GM23248 (cell line): ENCODE data around the gene NUP62CL. TPM values are rescaled to one million over a fixed set of nuclear protein-coding genes. Genes with fewer than 3 reads are reported as not detected.

Experiments
- DNase-seq: peaks from one replicate; pipeline ENCODE4 v3.0.0-alpha.2; 2015
- H2AFZ ChIP-seq: fragments of 200-600 bp; sonication (generic); 2 replicates; pipeline ENCODE4 v1.6.1; 2016; ENCODE audit warnings: antibody characterized with exemption
- H3F3A ChIP-seq: fragments of 200-600 bp; sonication (generic); 2 replicates; pipeline ENCODE4 v1.6.1; 2016; ENCODE audit warnings: mild to moderate bottlenecking, antibody characterized with exemption, mixed run types; ENCODE audit not compliant: insufficient read depth
- H3K27ac ChIP-seq: fragments of 200-600 bp; sonication (generic); 2 replicates; pipeline ENCODE4 v1.5.1; 2016; ENCODE audit warnings: mild to moderate bottlenecking
- H3K27me3 ChIP-seq: fragments of 200-600 bp; sonication (generic); replicated peaks from 2 replicates; pipeline ENCODE4 v1.6.1; 2016; ENCODE audit warnings: mild to moderate bottlenecking; ENCODE audit not compliant: insufficient read depth
- H3K36me3 ChIP-seq: fragments of 200-600 bp; sonication (generic); 2 replicates; pipeline ENCODE4 v1.6.1; 2016; ENCODE audit warnings: low read depth, mild to moderate bottlenecking
- H3K4me1 ChIP-seq: fragments of 200-600 bp; sonication (generic); 2 replicates; pipeline ENCODE4 v1.6.1; 2016; ENCODE audit warnings: mild to moderate bottlenecking; ENCODE audit not compliant: insufficient read depth
- H3K4me2 ChIP-seq: fragments of 200-600 bp; sonication (generic); one replicate; pipeline ENCODE4 v1.6.1; 2016; ENCODE audit warnings: mild to moderate bottlenecking; ENCODE audit not compliant: unreplicated experiment
- H3K4me3 ChIP-seq: fragments of 200-600 bp; sonication (generic); 2 replicates; pipeline ENCODE4 v1.5.1; 2016; ENCODE audit warnings: mild to moderate bottlenecking
- H3K79me2 ChIP-seq: fragments of 200-600 bp; sonication (generic); 2 replicates; pipeline ENCODE4 v1.6.1; 2016; ENCODE audit warnings: mild to moderate bottlenecking; ENCODE audit not compliant: insufficient read depth
- H3K9ac ChIP-seq: fragments of 200-600 bp; sonication (generic); 2 replicates; pipeline ENCODE4 v1.6.1; 2016; ENCODE audit warnings: mild to moderate bottlenecking
- H3K9me2 ChIP-seq: fragments of 200-600 bp; sonication (generic); 2 replicates; pipeline ENCODE4 v1.6.1; 2016; ENCODE audit warnings: mixed run types, mild to moderate bottlenecking, moderate library complexity; ENCODE audit not compliant: insufficient read depth
- H3K9me3 ChIP-seq: fragments of 200-600 bp; sonication (generic); one replicate; pipeline ENCODE4 v1.6.1; 2017; ENCODE audit warnings: low read depth
- H4K20me1 ChIP-seq: fragments of 200-600 bp; sonication (generic); 2 replicates; pipeline ENCODE4 v1.6.0; 2016; ENCODE audit not compliant: insufficient read depth
- EZH2 ChIP-seq: fragments of 200-600 bp; sonication (generic); IDR thresholded peaks from 2 replicates; pipeline ENCODE4 v1.6.1; 2018; ENCODE audit warnings: antibody characterized with exemption, mild to moderate bottlenecking; ENCODE audit not compliant: insufficient read depth, poor library complexity, severe bottlenecking
- EZH2phosphoT487 ChIP-seq: fragments of 200-600 bp; sonication (generic); IDR thresholded peaks from 2 replicates; pipeline ENCODE4 v1.6.1; 2018; ENCODE audit warnings: antibody characterized with exemption, moderate library complexity, mild to moderate bottlenecking, low read depth; ENCODE audit not compliant: insufficient read depth
- WGBS, 2 experiments: methylation state at CpG; one replicate each; pipeline ENCODE4 v1.1.6; 2015 to 2017; ENCODE audit warnings: low lambda C conversion rate in 2 of 2, low coverage in 1 of 2; ENCODE audit errors: missing lambda C conversion rate in 2 of 2; 5-methylcytosine and 5-hydroxymethylcytosine counted together
- in situ Hi-C: fragments of 300-500 bp; cut with MboI; formaldehyde crosslinking; loops from 2 replicates; pipeline ENCODE4 v1.15.0; 2020
- polyA plus RNA-seq: library from polyadenylated mRNA; unstranded; fragments of >200 nt; fragmentation: Nextera tagmentation; extraction: Ambion mirVana; gene quantifications from 2 replicates; pipeline ENCODE4 v1.2.1, GENCODE V29; 2016
- total RNA-seq: library from RNA; depleted of rRNA; stranded (reverse); fragments of >200 nt; shearing (Covaris generic); gene quantifications from 2 replicates; pipeline ENCODE4 v1.2.3, GENCODE V29; 2014; rRNA removed

The NUP62CL gene, protein sequence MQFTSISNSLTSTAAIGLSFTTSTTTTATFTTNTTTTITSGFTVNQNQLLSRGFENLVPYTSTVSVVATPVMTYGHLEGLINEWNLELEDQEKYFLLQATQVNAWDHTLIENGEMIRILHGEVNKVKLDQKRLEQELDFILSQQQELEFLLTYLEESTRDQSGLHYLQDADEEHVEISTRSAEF
- total RNA-seq = not detected in 2 replicates
- polyA plus RNA-seq = not detected in 2 replicates

DNA sequence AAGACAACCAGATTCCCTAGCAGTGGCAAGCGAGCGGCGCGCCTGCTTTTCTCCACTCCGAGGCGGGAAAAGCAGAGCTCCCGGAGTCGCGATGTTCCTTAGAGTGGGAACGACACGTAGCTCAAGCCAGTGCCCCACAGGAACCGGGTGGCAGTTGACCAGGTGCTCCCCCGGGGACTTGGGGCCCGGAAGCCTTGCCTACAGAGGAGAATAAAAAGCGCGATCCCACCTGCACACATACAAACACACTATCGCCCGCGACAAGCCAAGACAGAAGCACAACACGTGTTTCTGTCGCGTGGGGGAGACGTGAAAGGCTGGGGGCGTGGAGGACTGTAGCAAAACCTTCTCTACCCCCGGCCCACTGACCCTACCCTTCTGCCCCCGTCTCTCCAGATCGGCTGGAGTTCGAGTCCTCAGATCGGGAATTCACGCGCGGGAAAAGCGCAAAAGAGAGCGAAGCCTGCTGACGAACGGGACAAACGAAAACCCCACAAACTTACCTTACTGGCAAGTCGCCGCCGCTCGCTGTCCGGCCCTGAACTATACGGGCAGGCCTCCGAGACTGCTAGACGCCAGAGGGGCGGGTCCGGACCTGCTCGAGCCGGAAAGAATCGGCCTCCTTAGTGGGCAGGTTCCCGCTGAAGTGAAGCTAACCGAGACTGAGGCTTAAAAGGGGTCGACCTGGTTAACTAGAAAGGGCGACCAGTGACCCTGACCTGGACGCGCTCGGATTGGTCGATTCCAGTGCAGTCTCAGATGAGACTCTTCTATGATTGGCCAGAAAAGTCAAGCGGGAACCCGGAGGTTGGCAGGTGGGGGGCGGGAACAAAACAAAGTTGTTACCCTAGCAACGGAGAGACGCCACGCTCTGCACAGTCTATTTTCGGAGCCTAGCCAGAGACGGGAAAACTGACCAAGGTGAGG lies at the start of gene NUP62CL, which contains the start of gene DNAAF6:
TSS of gene NUP62CL (minus strand) at position 664 of the 927 bp plus-strand sequence. CDS start 31,287 bp downstream, outside the sequence.
TSS of gene DNAAF6 (plus strand) at position 842 of the 927 bp plus-strand sequence. CDS start 6,265 bp downstream, outside the sequence.
- no peaks in the 10 kb centered on the region for H3K9me2 ChIP-seq
- no peak within 1 kb of the TSS for H3K27ac ChIP-seq
- no peak within 1 kb of the TSS for H3K4me3 ChIP-seq
- H3K4me1 ChIP-seq = no peaks in the 10 kb centered on the region
- in situ Hi-C loops = no loop called here
- TF ChIP-seq EZH2 (no peak), EZH2phosphoT487 (no peak)
- WGBS, 2 experiments = 15% methylated on average over 39 to 50 of the region's 66 CpGs
- H3K36me3 ChIP-seq = no peaks in the 10 kb centered on the region
- no peaks in the 10 kb centered on the region for H3F3A ChIP-seq
- H3K9ac ChIP-seq = no peak within 1 kb of the TSS
- H4K20me1 ChIP-seq = no peaks in the 10 kb centered on the region
- no peaks in the 10 kb centered on the region for H3K79me2 ChIP-seq
- H3K27me3 ChIP-seq = 0 out of 2 replicates have a peak, but pooled peaks cover 7% of the 10 kb centered on the region
- peak; percentile 2 for DNase-seq
- no peak within 1 kb of the TSS for H3K4me2 ChIP-seq
- H3K9me3 ChIP-seq = no peaks in the 10 kb centered on the region
- peak within 1 kb of the TSS; percentile 38; the same call in 1 of the 2 replicates for H2AFZ ChIP-seq

DNA sequence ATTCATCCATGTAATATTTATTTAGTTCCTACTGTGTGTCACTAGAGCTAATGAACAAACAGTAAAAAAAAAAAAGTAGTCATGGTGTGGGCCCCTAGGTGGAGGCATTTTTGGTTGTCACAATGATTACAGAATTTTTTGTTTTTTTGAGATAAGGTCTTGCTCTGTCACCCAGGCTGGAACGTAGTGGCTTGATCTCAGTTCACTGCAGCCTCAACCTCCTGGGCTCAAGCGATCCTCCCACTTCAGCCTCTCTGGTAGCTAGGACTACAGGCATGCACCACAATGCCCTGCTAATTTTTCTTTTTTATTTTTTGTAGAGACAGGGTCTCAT lies 22.2 kb upstream of the NUP62CL start:
- H3K9ac ChIP-seq = no peak overlapping the region
- H3K4me3 ChIP-seq = no peak overlapping the region
- H3K79me2 ChIP-seq = no peaks in the 10 kb centered on the region
- no peaks in the 10 kb centered on the region for H3K36me3 ChIP-seq
- TF ChIP-seq EZH2 (no peak), EZH2phosphoT487 (no peak)
- DNase-seq = no peak
- no peaks in the 10 kb centered on the region for H3K9me3 ChIP-seq
- no peak overlapping the region for H3K27ac ChIP-seq
- H3K4me1 ChIP-seq = no peaks in the 10 kb centered on the region
- H4K20me1 ChIP-seq = no peaks in the 10 kb centered on the region
- in situ Hi-C loops = no loop called here
- no peaks in the 10 kb centered on the region for H3K27me3 ChIP-seq
- no peak overlapping the region for H3K4me2 ChIP-seq
- no peaks in the 10 kb centered on the region for H3F3A ChIP-seq
- no peak overlapping the region for H2AFZ ChIP-seq
- H3K9me2 ChIP-seq = no peaks in the 10 kb centered on the region
- 27 to 30% methylated on average over 1 to 2 of the region's 2 CpGs for WGBS, 2 experiments

GRCh38 chrX:107227780-107228485 lies 21.7 kb upstream of the NUP62CL start:
- no peak overlapping the region for H3K4me2 ChIP-seq
- H3K36me3 ChIP-seq = no peaks in the 10 kb centered on the region
- WGBS, 2 experiments = 58 to 72% methylated on average over 2 of the region's 2 CpGs
- no peak overlapping the region for H2AFZ ChIP-seq
- H3K27me3 ChIP-seq = no peaks in the 10 kb centered on the region
- no peaks in the 10 kb centered on the region for H3K9me3 ChIP-seq
- H3K9me2 ChIP-seq = no peaks in the 10 kb centered on the region
- no peak for DNase-seq
- in situ Hi-C loops = no loop called here
- no peak overlapping the region for H3K27ac ChIP-seq
- no peak overlapping the region for H3K9ac ChIP-seq
- no peak for TF ChIP-seq EZH2phosphoT487
- no peak for TF ChIP-seq EZH2
- no peaks in the 10 kb centered on the region for H3K79me2 ChIP-seq
- no peak overlapping the region for H3K4me3 ChIP-seq
- H3F3A ChIP-seq = no peaks in the 10 kb centered on the region
- H3K4me1 ChIP-seq = no peaks in the 10 kb centered on the region
- no peaks in the 10 kb centered on the region for H4K20me1 ChIP-seq

- H3K27me3 ChIP-seq = no peaks in the 10 kb centered on the region
- H3K9ac ChIP-seq = no peak overlapping the region
- no peak overlapping the region for H2AFZ ChIP-seq
Observed at GRCh38 chrX:107226757-107227156, 20.5 kb upstream of the NUP62CL start.

More at GRCh38 chrX:107226757-107227156, 20.5 kb upstream of the NUP62CL start:
- H3K27ac ChIP-seq = no peak overlapping the region
- WGBS, 2 experiments = 90% methylated on average over 1 of the region's 1 CpG
- no peak overlapping the region for H3K4me3 ChIP-seq
- H3K4me2 ChIP-seq = no peak overlapping the region
- in situ Hi-C loops = no loop called here
- H4K20me1 ChIP-seq = no peaks in the 10 kb centered on the region
- H3K79me2 ChIP-seq = no peaks in the 10 kb centered on the region
- no peaks in the 10 kb centered on the region for H3K36me3 ChIP-seq
- no peaks in the 10 kb centered on the region for H3K9me3 ChIP-seq
- H3F3A ChIP-seq = no peaks in the 10 kb centered on the region
- TF ChIP-seq EZH2 (no peak), EZH2phosphoT487 (no peak)
- H3K9me2 ChIP-seq = no peaks in the 10 kb centered on the region
- H3K4me1 ChIP-seq = no peaks in the 10 kb centered on the region
- no peak for DNase-seq
